Mesothelial cell of epicardium (in vitro differentiated cells): ENCODE data around the gene CYP3A7. TPM values are rescaled to one million over a fixed set of nuclear protein-coding genes. Genes with fewer than 3 reads are reported as not detected.
A peak's percentile ranks its signal among the peaks of the same experiment; 100 is the strongest.

Experiments used
- DNase-seq, 2 experiments: peaks; one replicate each; pipeline ENCODE4 v3.0.0; 2021; ENCODE audit warnings: low spot score in 2 of 2; ENCODE audit not compliant: unreplicated experiment in 2 of 2
- H3K27ac Mint-ChIP-seq: 2 replicates; pipeline ENCODE4 v1.8.0; 2021; ENCODE audit warnings: mixed read lengths
- H3K27me3 Mint-ChIP-seq: 2 replicates; pipeline ENCODE4 v1.8.0; 2021; ENCODE audit warnings: low read depth, mixed read lengths
- H3K36me3 Mint-ChIP-seq: 2 replicates; pipeline ENCODE4 v1.8.0; 2021; ENCODE audit warnings: mixed read lengths
- H3K4me1 Mint-ChIP-seq: 2 replicates; pipeline ENCODE4 v1.8.0; 2021; ENCODE audit warnings: mixed read lengths
- H3K4me3 Mint-ChIP-seq: 2 replicates; pipeline ENCODE4 v1.8.0; 2021; ENCODE audit warnings: mild to moderate bottlenecking, moderate library complexity, mixed read lengths
- H3K9me3 Mint-ChIP-seq: 2 replicates; pipeline ENCODE4 v1.8.0; 2021; ENCODE audit warnings: mixed read lengths
- CTCF ChIP-seq: fragments of 200-600 bp; sonication (generic); IDR thresholded peaks from one replicate; pipeline ENCODE4 v1.5.0; 2021; ENCODE audit warnings: antibody characterized with exemption; ENCODE audit not compliant: unreplicated experiment
- total RNA-seq: library from RNA; stranded (reverse); gene quantifications from 3 replicates; pipeline ENCODE4 v1.2.1, GENCODE V29; 2021

CYP3A7 gene
- total RNA-seq, 1 donor from 2014 or later: not detected

- H3K27ac Mint-ChIP-seq: no peak overlapping the region
These were observed 49.8 kb downstream of the CYP3A7 start for GRCh38 chr7:99685129-99685758.

DNA sequence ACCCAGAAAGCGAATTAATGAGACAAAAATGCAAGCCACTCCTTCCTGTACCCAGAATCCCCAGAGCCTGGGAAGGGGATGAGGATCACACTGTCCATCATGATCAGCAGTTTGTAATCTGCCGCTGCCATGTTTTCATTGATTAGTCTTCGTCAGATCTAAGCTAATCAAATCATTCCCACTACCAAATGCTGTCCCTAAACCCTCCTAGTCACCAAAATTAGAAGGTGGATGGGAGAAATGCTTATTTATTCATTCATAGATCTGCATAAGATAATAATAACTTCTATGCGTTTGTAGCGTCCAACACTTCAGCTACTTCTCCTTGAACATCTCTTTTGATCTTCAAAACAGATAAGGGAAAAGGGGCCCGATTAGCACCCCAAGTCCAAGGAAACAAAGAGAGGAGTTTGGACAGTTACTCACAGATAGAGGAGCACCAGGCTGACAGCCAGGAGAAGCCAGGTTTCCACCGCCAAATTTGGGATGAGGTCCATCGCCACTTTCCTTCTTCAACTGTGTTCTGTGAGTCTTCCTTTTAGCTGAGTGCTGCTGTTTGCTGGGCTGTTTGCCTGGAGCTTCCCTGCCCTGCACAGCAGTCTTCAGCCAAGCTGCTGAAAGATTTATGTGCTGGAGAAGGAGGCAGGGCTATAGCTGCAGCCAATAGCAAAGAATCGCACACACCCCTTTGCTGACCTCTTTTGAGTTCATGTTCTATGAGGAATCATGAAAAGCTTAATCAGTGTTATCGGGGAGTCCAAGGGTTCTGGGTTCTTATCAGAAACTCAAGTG lies 55.4 kb downstream of the CYP3A7 start, which contains the start of gene CYP3A5:
CYP3A5 (minus strand) TSS at position 597 of the 792 bp plus-strand sequence; CDS start at position 497, 100 bp downstream.
- Mint-ChIP-seq H3K4me3 (peak within 1 kb of the TSS; percentile 44), H3K27me3 (no peaks in the 10 kb centered on the region)

More at GRCh38 chr7:99685129-99685758, 49.8 kb downstream of the CYP3A7 start:
- peaks cover 1% of the 10 kb centered on the region for H3K4me1 Mint-ChIP-seq
- no peaks in the 10 kb centered on the region for H3K27me3 Mint-ChIP-seq
- peaks cover 12% of the 10 kb centered on the region for H3K36me3 Mint-ChIP-seq
- H3K9me3 Mint-ChIP-seq: peaks cover 46% of the 10 kb centered on the region
- no peak for DNase-seq
- no peak for TF ChIP-seq CTCF
- no peak overlapping the region for H3K4me3 Mint-ChIP-seq

DNA sequence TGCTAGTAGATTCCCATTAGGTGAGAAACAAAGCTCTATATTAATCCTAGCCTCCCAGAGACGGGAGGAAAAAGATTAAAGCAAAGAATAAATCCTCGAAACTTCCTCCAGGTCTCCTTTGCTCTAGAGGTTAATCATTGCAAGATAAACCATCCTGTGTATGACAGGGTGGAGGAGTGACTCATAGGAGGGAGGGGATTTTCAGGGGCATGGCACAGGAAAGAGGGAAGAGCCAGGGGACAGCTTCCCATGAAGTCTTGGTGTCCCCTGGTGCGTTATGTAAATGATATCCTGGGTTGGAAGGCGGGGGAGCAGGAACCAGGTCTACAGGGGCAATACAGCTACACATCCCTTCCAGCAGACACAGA lies 56.0 kb downstream of the CYP3A7 start:
- DNase-seq: no peak
- H3K4me1 Mint-ChIP-seq: peaks cover 28% of the 10 kb centered on the region
- H3K27ac Mint-ChIP-seq: peak overlapping the region; percentile 68
- H3K9me3 Mint-ChIP-seq: peaks cover 28% of the 10 kb centered on the region
- no peaks in the 10 kb centered on the region for H3K27me3 Mint-ChIP-seq
- TF ChIP-seq CTCF: no peak
- peak overlapping the region; percentile 44 for H3K4me3 Mint-ChIP-seq
- peaks cover 12% of the 10 kb centered on the region for H3K36me3 Mint-ChIP-seq

More for the DNA sequence above, 55.4 kb downstream of the CYP3A7 start, which contains the start of gene CYP3A5:
- no peak for DNase-seq
- H3K36me3 Mint-ChIP-seq: peaks cover 12% of the 10 kb centered on the region
- H3K9me3 Mint-ChIP-seq: peaks cover 28% of the 10 kb centered on the region
- peaks cover 28% of the 10 kb centered on the region for H3K4me1 Mint-ChIP-seq
- no peak for TF ChIP-seq CTCF
- H3K27ac Mint-ChIP-seq: peak within 1 kb of the TSS; percentile 68

GRCh38 chr7:99677648-99678045 lies 57.3 kb downstream of the CYP3A7 start:
- Mint-ChIP-seq H3K9me3 (peaks cover 23% of the 10 kb centered on the region), H3K4me3 (no peak overlapping the region)
- DNase-seq: no peak

More at GRCh38 chr7:99677648-99678045, 57.3 kb downstream of the CYP3A7 start:
- Mint-ChIP-seq H3K4me1 (peaks cover 28% of the 10 kb centered on the region), H3K27ac (no peak overlapping the region), H3K36me3 (peaks cover 10% of the 10 kb centered on the region), H3K27me3 (no peaks in the 10 kb centered on the region)
- no peak for TF ChIP-seq CTCF
